HEK293 (cell line): Measurements from ENCODE around the gene TRAK1.

Experiments
- CTCF ChIA-PET: fragments of 350-600 bp; formaldehyde crosslinking; extraction: SDS; loops from one replicate; lab custom pipeline; 2021; ENCODE audit warnings: antibody characterized with exemption; lab: Yijun Ruan, JAX
- POLR2A ChIA-PET: fragments of 300-600 bp; formaldehyde crosslinking; extraction: SDS; loops from one replicate; lab custom pipeline; 2020; ENCODE audit warnings: antibody characterized with exemption, inconsistent platforms; lab: Yijun Ruan, JAX
- H3K27ac ChIP-seq: fragments of 200-500 bp; sonication (Bioruptor generic); 2 replicates; pipeline ENCODE4 v1.5.1; 2014; ENCODE audit warnings: low read depth, low read length, control low read depth, inconsistent platforms; ENCODE audit errors: extremely low read depth
- H3K36me3 ChIP-seq, 2 experiments: fragments of 200-500 bp in 1 of 2; sonication (Bioruptor generic) in 1 of 2; 1 replicate in 1 of 2; 2 replicates in 1 of 2; pipeline ENCODE4 v1.5.1; 2014 to 2017; ENCODE audit warnings: inconsistent platforms in 2 of 2, low read length in 2 of 2; ENCODE audit not compliant: control insufficient read depth in 2 of 2, insufficient read depth in 1 of 2
- H3K4me1 ChIP-seq: fragments of 200-500 bp; sonication (Bioruptor generic); 2 replicates; pipeline ENCODE4 v1.5.1; 2014; ENCODE audit warnings: mild to moderate bottlenecking, low read length, inconsistent platforms; ENCODE audit not compliant: control insufficient read depth, insufficient read depth
- H3K4me3 ChIP-seq: 2 replicates; pipeline ENCODE4 v1.5.1; 2011; ENCODE audit warnings: low read depth, mild to moderate bottlenecking, control low read depth, low read length, moderate library complexity
- H3K9me3 ChIP-seq: fragments of 200-500 bp; sonication (Bioruptor generic); 2 replicates; pipeline ENCODE4 v1.5.1; 2014; ENCODE audit warnings: low read depth, low read length, inconsistent platforms; ENCODE audit not compliant: control insufficient read depth, insufficient read depth
- AEBP2 ChIP-seq: fragments of 450-650 bp; formaldehyde crosslinking; IDR thresholded peaks from 2 replicates; pipeline ENCODE4 v1.5.1; 2016; ENCODE audit warnings: missing biosample characterization, missing genetic modification characterization, borderline replicate concordance
- FEZF1 ChIP-seq: fragments of 450-650 bp; formaldehyde crosslinking; IDR thresholded peaks from 2 replicates; pipeline ENCODE4 v1.5.1; 2016; ENCODE audit warnings: missing biosample characterization, missing genetic modification characterization
- GLI2 ChIP-seq: fragments of 450-650 bp; formaldehyde crosslinking; IDR thresholded peaks from 2 replicates; pipeline ENCODE4; 2017; ENCODE audit warnings: missing biosample characterization, missing genetic modification characterization, low read depth, borderline replicate concordance
- PBX3 ChIP-seq: sonication (generic); formaldehyde crosslinking; IDR thresholded peaks from 2 replicates; pipeline ENCODE4 v1.8.1; 2022; ENCODE audit warnings: mild to moderate bottlenecking, moderate library complexity, missing genetic modification reagents
- RBAK ChIP-seq: fragments of 450-650 bp; formaldehyde crosslinking; IDR thresholded peaks from 2 replicates; pipeline ENCODE4 v1.5.1; 2016; ENCODE audit warnings: missing biosample characterization, missing genetic modification characterization
- YY2 ChIP-seq: fragments of 450-650 bp; formaldehyde crosslinking; IDR thresholded peaks from 2 replicates; pipeline ENCODE4 v1.5.1; 2016; ENCODE audit warnings: missing biosample characterization, missing genetic modification characterization
- ZEB2 ChIP-seq: fragments of 450-650 bp; formaldehyde crosslinking; IDR thresholded peaks from 2 replicates; pipeline ENCODE4 v1.5.1; 2016; ENCODE audit warnings: missing biosample characterization, missing genetic modification characterization
- ZFP3 ChIP-seq: fragments of 450-650 bp; formaldehyde crosslinking; IDR thresholded peaks from 2 replicates; pipeline ENCODE4 v1.5.1; 2016; ENCODE audit warnings: low read depth, missing biosample characterization, missing genetic modification characterization
- ZNF148 ChIP-seq: fragments of 450-650 bp; formaldehyde crosslinking; IDR thresholded peaks from 2 replicates; pipeline ENCODE4 v1.5.0; 2017; ENCODE audit warnings: missing biosample characterization, missing genetic modification characterization, borderline replicate concordance
- ZNF155 ChIP-seq: fragments of 450-650 bp; formaldehyde crosslinking; IDR thresholded peaks from 2 replicates; pipeline ENCODE4 v1.5.1; 2016; ENCODE audit warnings: missing biosample characterization, missing genetic modification characterization
- ZNF280D ChIP-seq: fragments of 450-650 bp; formaldehyde crosslinking; IDR thresholded peaks from 2 replicates; pipeline ENCODE4 v1.5.1; 2016; ENCODE audit warnings: missing biosample characterization, missing genetic modification characterization
- ZNF311 ChIP-seq: fragments of 450-650 bp; formaldehyde crosslinking; IDR thresholded peaks from 2 replicates; pipeline ENCODE4 v1.5.1; 2017; ENCODE audit warnings: missing biosample characterization, missing genetic modification characterization, borderline replicate concordance
- ZNF513 ChIP-seq: fragments of 450-650 bp; IDR thresholded peaks from 2 replicates; pipeline ENCODE4 v1.5.1; 2018; ENCODE audit warnings: missing biosample characterization, missing genetic modification characterization
- ZNF529 ChIP-seq: fragments of 450-650 bp; formaldehyde crosslinking; IDR thresholded peaks from 2 replicates; pipeline ENCODE4 v1.5.1; 2017; ENCODE audit warnings: missing genetic modification characterization, missing biosample characterization; ENCODE audit not compliant: insufficient replicate concordance
- ZNF571 ChIP-seq: fragments of 450-650 bp; formaldehyde crosslinking; IDR thresholded peaks from 2 replicates; pipeline ENCODE4 v1.5.0; 2017; ENCODE audit warnings: missing biosample characterization, missing genetic modification characterization
- ZNF792 ChIP-seq: fragments of 450-650 bp; formaldehyde crosslinking; IDR thresholded peaks from 2 replicates; pipeline ENCODE4 v1.5.1; 2016; ENCODE audit warnings: missing biosample characterization, missing genetic modification characterization
- TF ChIP-seq, protein P1 (sequence below): fragments of 450-650 bp; formaldehyde crosslinking; IDR thresholded peaks from 2 replicates; pipeline ENCODE4 v1.5.1; 2016; ENCODE audit warnings: missing biosample characterization, missing genetic modification characterization

The TRAK1 gene

DNA sequence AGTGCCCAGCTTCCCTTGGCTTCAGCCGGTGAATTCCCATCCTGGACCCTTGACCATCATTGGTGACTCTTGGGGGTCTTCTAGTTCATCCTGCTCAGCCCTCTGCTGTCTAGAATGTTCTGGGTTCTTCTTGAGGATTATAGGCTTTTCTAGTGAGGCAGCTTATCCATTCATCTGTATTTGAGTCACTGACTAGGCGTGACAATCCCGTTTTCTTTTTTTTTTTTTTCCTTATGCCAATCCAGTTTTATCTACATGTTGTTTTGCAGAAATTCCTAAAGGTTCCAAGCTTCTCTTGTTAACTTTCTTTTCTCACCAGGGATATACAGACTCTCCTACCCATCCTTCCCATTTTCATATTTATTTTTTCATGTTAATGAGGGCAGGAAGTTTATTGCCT is 6.6 kb upstream of the TRAK1 start:
- ChIA-PET CTCF (interaction anchor here (1.1 kb wide), 1 partner anchor 15 kb away, joined by 7 read pairs; no protein-coding TSS in a partner anchor), POLR2A (no interaction called here)
- no peak overlapping the region for H3K4me3 ChIP-seq
- no peak overlapping the region for H3K27ac ChIP-seq
- no peaks in the 10 kb centered on the region; the same call in 1 of the 2 replicates for H3K4me1 ChIP-seq
- TF ChIP-seq ZNF148 (tag by site-specific recombination) (no peak), ZFP3 (tag by site-specific recombination) (no peak), YY2 (tag by site-specific recombination) (no peak), ZEB2 (tag by site-specific recombination) (no peak), RBAK (tag by site-specific recombination) (no peak), AEBP2 (tag by site-specific recombination) (no peak), ZNF792 (tag by site-specific recombination) (no peak), ZNF311 (no peak), FEZF1 (tag by site-specific recombination) (no peak), ZNF155 (tag by site-specific recombination) (no peak)
- TF ChIP-seq, protein P1, sequence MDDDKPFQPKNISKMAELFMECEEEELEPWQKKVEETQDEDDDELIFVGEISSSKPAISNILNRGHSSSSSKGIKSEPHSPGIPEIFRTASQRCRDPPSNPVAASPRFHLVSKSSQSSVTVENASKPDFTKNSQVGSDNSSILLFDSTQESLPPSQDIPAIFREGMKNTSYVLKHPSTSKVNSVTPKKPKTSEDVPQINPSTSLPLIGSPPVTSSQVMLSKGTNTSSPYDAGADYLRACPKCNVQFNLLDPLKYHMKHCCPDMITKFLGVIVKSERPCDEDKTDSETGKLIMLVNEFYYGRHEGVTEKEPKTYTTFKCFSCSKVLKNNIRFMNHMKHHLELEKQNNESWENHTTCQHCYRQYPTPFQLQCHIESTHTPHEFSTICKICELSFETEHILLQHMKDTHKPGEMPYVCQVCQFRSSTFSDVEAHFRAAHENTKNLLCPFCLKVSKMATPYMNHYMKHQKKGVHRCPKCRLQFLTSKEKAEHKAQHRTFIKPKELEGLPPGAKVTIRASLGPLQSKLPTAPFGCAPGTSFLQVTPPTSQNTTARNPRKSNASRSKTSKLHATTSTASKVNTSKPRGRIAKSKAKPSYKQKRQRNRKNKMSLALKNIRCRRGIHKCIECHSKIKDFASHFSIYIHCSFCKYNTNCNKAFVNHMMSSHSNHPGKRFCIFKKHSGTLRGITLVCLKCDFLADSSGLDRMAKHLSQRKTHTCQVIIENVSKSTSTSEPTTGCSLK, result no peak
- H3K36me3 ChIP-seq, result peaks cover 0 to 13% of the 10 kb centered on the region in 2 experiments; a peak in 1 of 3 replicates
- no peaks in the 10 kb centered on the region for H3K9me3 ChIP-seq

GRCh38 chr3:42085641-42086376 is 5.3 kb upstream of the TRAK1 start:
- POLR2A ChIA-PET, result no interaction called here
- TF ChIP-seq ZNF529 (tag by site-specific recombination) (no peak), ZNF513 (tag by site-specific recombination) (no peak), ZNF571 (tag by site-specific recombination) (no peak), PBX3 (no peak), ZNF280D (tag by site-specific recombination) (no peak), GLI2 (tag by site-specific recombination) (no peak)
- CTCF ChIA-PET, result interaction anchor here (0.5 to 1.1 kb wide), 4 partner anchors 14 to 1508 kb away, joined by 3 to 7 read pairs (median 4); no protein-coding TSS in a partner anchor
- Histone ChIP-seq H3K9me3 (no peaks in the 10 kb centered on the region), H3K36me3 (peaks cover 0 to 24% of the 10 kb centered on the region in 2 experiments; a peak in 1 of 3 replicates), H3K4me1 (no peaks in the 10 kb centered on the region; the same call in 1 of the 2 replicates), H3K27ac (no peak overlapping the region), H3K4me3 (no peak overlapping the region)
